RWPE1 (cell line): ENCODE results near the gene CCDC66.
A peak's percentile ranks its signal among the peaks of the same experiment; 100 is the strongest.

ENCODE experiments used
- CTCF ChIA-PET: fragments of 350-600 bp; sonication (Branson Sonifier 250); formaldehyde crosslinking; extraction: SDS; loops from one replicate; lab custom pipeline; 2021; lab: Yijun Ruan, JAX
- POLR2A ChIA-PET: fragments of 400-600 bp; formaldehyde crosslinking; extraction: SDS; loops from one replicate; lab custom pipeline; 2020; ENCODE audit warnings: antibody characterized with exemption; ENCODE audit not compliant: low non-redundant PET; lab: Yijun Ruan, JAX
- DNase-seq: peaks from one replicate; pipeline ENCODE4 v3.0.0; 2012; ENCODE audit warnings: low spot score
- H3K27ac ChIP-seq: fragments of 450-650 bp; 2 replicates; pipeline ENCODE4 v1.5.1; 2017
- CTCF ChIP-seq: fragments of 450-650 bp; conservative IDR thresholded peaks from 2 replicates; pipeline ENCODE4 v1.5.1; 2017; ENCODE audit warnings: low read depth, mild to moderate bottlenecking

CCDC66 gene

GRCh38 chr3:56620371-56620770, 63.4 kb downstream of the CCDC66 start:
- ChIA-PET POLR2A (no interaction called here), CTCF (no interaction called here)
- no peak for TF ChIP-seq CTCF
- no peak for DNase-seq
- H3K27ac ChIP-seq: no peak overlapping the region

- H3K27ac ChIP-seq: no peak overlapping the region
- peak; percentile 14 for DNase-seq
- CTCF ChIA-PET: no interaction called here
- POLR2A ChIA-PET: no interaction called here
- TF ChIP-seq CTCF: no peak
Observed at GRCh38 chr3:56621681-56622080, 64.7 kb downstream of the CCDC66 start.

GRCh38 chr3:56622381-56622780, 65.4 kb downstream of the CCDC66 start:
- ChIA-PET CTCF (no interaction called here), POLR2A (no interaction called here)
- no peak for DNase-seq
- no peak for TF ChIP-seq CTCF
- no peak overlapping the region for H3K27ac ChIP-seq

- no peak for DNase-seq
- ChIA-PET CTCF (no interaction called here), POLR2A (no interaction called here)
- no peak overlapping the region for H3K27ac ChIP-seq
- no peak for TF ChIP-seq CTCF
Observed at GRCh38 chr3:56624725-56625124, 67.8 kb downstream of the CCDC66 start.

GRCh38 chr3:56629047-56629446, 72.1 kb downstream of the CCDC66 start:
- TF ChIP-seq CTCF: no peak
- POLR2A ChIA-PET: no interaction called here
- CTCF ChIA-PET: no interaction called here
- no peak overlapping the region for H3K27ac ChIP-seq
- DNase-seq: no peak

- TF ChIP-seq CTCF: no peak
- POLR2A ChIA-PET: no interaction called here
- CTCF ChIA-PET: no interaction called here
- H3K27ac ChIP-seq: no peak overlapping the region
- no peak for DNase-seq
Observed at GRCh38 chr3:56629451-56629850, 72.5 kb downstream of the CCDC66 start.

GRCh38 chr3:56630966-56631365, 74.0 kb downstream of the CCDC66 start:
- H3K27ac ChIP-seq: no peak overlapping the region
- POLR2A ChIA-PET: no interaction called here
- CTCF ChIA-PET: interaction anchor here (0.9 kb wide), 1 partner anchor 10 kb away, joined by 3 read pairs; no protein-coding TSS in a partner anchor
- TF ChIP-seq CTCF: no peak
- DNase-seq: no peak
